Activated CD4-positive, CD25-positive, alpha-beta regulatory T cell (primary cell): ENCODE measurements around the gene WDR20.
"Not testable (repeated sequence)": the region's sequence is repeated elsewhere in the genome, so short reads cannot be mapped to it uniquely, and the experiment has no call there.

ENCODE experiments used
- DNase-seq, 4 experiments: peaks; one replicate each; lab custom pipeline; 2025; lab: John Stamatoyannopoulos, UW

Gene WDR20

GRCh38 chr14:102171173-102172020, 31.7 kb downstream of the WDR20 start:
- DNase-seq: no peak

- not testable (repeated sequence) for DNase-seq
Measured at GRCh38 chr14:102172021-102172272, 32.2 kb downstream of the WDR20 start.

GRCh38 chr14:102172721-102173120, 33.0 kb downstream of the WDR20 start:
- DNase-seq: not testable (repeated sequence)

- no peak for DNase-seq
Measured at GRCh38 chr14:102177161-102177560, 37.5 kb downstream of the WDR20 start.

GRCh38 chr14:102178806-102179205, 39.1 kb downstream of the WDR20 start:
- no peak for DNase-seq

- no peak for DNase-seq
Measured at GRCh38 chr14:102180248-102180998, 40.7 kb downstream of the WDR20 start.

GRCh38 chr14:102181187-102181586, 41.5 kb downstream of the WDR20 start:
- no peak for DNase-seq

- no peak for DNase-seq
Measured at GRCh38 chr14:102182190-102182589, 42.5 kb downstream of the WDR20 start.

GRCh38 chr14:102182936-102183619, 43.4 kb downstream of the WDR20 start:
- no peak for DNase-seq

GRCh38 chr14:102183886-102184285, 44.2 kb downstream of the WDR20 start:
- DNase-seq: no peak

- no peak for DNase-seq
Measured at GRCh38 chr14:102184316-102185035, 44.8 kb downstream of the WDR20 start.

- no peak for DNase-seq
Measured at GRCh38 chr14:102185360-102185759, 45.7 kb downstream of the WDR20 start.

- no peak for DNase-seq
Measured at GRCh38 chr14:102187044-102187443, 47.3 kb downstream of the WDR20 start.

GRCh38 chr14:102187568-102188001, 47.9 kb downstream of the WDR20 start:
- no peak for DNase-seq

GRCh38 chr14:102188187-102188586, 48.5 kb downstream of the WDR20 start:
- no peak for DNase-seq

GRCh38 chr14:102189874-102190273, 50.2 kb downstream of the WDR20 start:
- DNase-seq: no peak

GRCh38 chr14:102192840-102193502, 53.3 kb downstream of the WDR20 start:
- DNase-seq: no peak

GRCh38 chr14:102194856-102195255, 55.2 kb downstream of the WDR20 start:
- DNase-seq: no peak

- no peak for DNase-seq
Measured at GRCh38 chr14:102195446-102195845, 55.7 kb downstream of the WDR20 start.

GRCh38 chr14:102196039-102196901, 56.6 kb downstream of the WDR20 start:
- DNase-seq: no peak

- no peak for DNase-seq
Measured at GRCh38 chr14:102196902-102197230, 57.2 kb downstream of the WDR20 start.
